GM12875 (cell line): ENCODE measurements around the gene RRAD.
"Not testable (repeated sequence)": the region's sequence is repeated elsewhere in the genome, so short reads cannot be mapped to it uniquely, and the experiment has no call there.

Source experiments
- H3K4me3 ChIP-seq: one replicate; pipeline ENCODE4 v1.5.1; 2011; ENCODE audit warnings: low read depth, low read length, control low read depth
- CTCF ChIP-seq: IDR thresholded peaks from 2 replicates; pipeline ENCODE4 v1.5.1; 2011; ENCODE audit warnings: low read depth, mild to moderate bottlenecking, control low read depth, inconsistent platforms, low read length, moderate library complexity, borderline replicate concordance; ENCODE audit not compliant: insufficient read depth

RRAD gene

GRCh38 chr16:66925322-66925840 is at the start of gene RRAD:
RRAD (minus strand) TSS chr16:66925535; CDS start chr16:66925179, 356 bp downstream.
- no peak within 1 kb of the TSS for H3K4me3 ChIP-seq
- TF ChIP-seq CTCF, result no peak

- H3K4me3 ChIP-seq, result not testable (repeated sequence)
Measured at GRCh38 chr16:66974932-66975246, 49.6 kb upstream of the RRAD start.

GRCh38 chr16:66974156-66974931 is 49.0 kb upstream of the RRAD start:
- not testable (repeated sequence) for H3K4me3 ChIP-seq

- no peak for TF ChIP-seq CTCF
- H3K4me3 ChIP-seq, result no peak overlapping the region
Measured at GRCh38 chr16:66973716-66974115, 48.4 kb upstream of the RRAD start.

- no peak for TF ChIP-seq CTCF
- no peak overlapping the region for H3K4me3 ChIP-seq
Measured at GRCh38 chr16:66972983-66973382, 47.6 kb upstream of the RRAD start.

GRCh38 chr16:66970775-66971720 is 45.7 kb upstream of the RRAD start:
- H3K4me3 ChIP-seq, result no peak overlapping the region
- TF ChIP-seq CTCF, result no peak

- TF ChIP-seq CTCF, result no peak
- H3K4me3 ChIP-seq, result no peak overlapping the region
Measured at GRCh38 chr16:66968847-66969246, 43.5 kb upstream of the RRAD start.

- no peak for TF ChIP-seq CTCF
- no peak overlapping the region for H3K4me3 ChIP-seq
Measured at GRCh38 chr16:66964049-66964448, 38.7 kb upstream of the RRAD start.
